ENCODE results near the gene NEDD4L.

Gene NEDD4L

GRCh38 chr18:58218117-58218516 is 174.1 kb downstream of the NEDD4L start:
- no peaks in the 10 kb centered on the region for H3K9me3 ChIP-seq (ENCODE audit: control insufficient read depth, insufficient read depth, low read length)
- H3K4me1 ChIP-seq (ENCODE audit: insufficient read depth, low read length) = peaks cover 36% of the 10 kb centered on the region
- H3K36me3 ChIP-seq (ENCODE audit: insufficient read depth, low read length) = no peaks in the 10 kb centered on the region

DNA sequence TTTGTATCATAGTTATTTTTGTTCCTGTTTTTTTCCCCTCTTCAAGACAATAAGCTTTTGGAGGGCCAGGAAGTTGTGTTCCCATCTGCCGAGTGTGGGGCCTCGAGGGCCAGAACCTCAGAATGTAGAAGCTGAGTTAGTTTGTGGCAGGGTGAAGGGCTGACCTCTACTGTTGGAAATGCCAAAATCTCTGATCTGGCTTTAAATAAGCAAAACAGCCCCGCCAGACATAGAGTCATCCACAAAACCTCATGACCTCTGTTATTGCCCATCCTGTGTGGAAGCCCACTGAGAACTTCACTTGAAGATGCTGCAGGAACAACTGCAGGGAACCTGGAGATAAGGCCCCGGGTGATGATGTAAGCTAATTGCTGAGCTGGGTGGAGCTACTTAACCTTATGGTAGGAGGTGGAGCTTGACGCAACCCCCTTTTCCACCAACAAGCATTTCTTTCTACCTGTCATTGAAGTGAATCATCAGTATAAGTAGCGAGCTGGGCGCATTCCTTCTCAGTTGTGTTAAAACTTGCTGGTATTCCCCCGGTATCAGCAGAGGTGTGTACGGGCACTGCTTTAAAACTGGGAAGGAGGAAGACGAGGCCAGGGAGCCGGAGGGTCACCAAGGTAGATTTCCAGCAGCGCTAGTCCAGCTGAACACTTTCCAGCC is 177.2 kb downstream of the NEDD4L start:
- H3K4me1 ChIP-seq (ENCODE audit: insufficient read depth, low read length) = peaks cover 50% of the 10 kb centered on the region
- peak overlapping the region; percentile 57 for H3K9ac ChIP-seq (ENCODE audit: low read depth, low read length)
- H3K9me3 ChIP-seq (ENCODE audit: control insufficient read depth, insufficient read depth, low read length) = no peaks in the 10 kb centered on the region
- H3K36me3 ChIP-seq (ENCODE audit: insufficient read depth, low read length) = no peaks in the 10 kb centered on the region

More at GRCh38 chr18:58218117-58218516, 174.1 kb downstream of the NEDD4L start:
- no peak overlapping the region for H3K9ac ChIP-seq (ENCODE audit: low read depth, low read length)

DNA sequence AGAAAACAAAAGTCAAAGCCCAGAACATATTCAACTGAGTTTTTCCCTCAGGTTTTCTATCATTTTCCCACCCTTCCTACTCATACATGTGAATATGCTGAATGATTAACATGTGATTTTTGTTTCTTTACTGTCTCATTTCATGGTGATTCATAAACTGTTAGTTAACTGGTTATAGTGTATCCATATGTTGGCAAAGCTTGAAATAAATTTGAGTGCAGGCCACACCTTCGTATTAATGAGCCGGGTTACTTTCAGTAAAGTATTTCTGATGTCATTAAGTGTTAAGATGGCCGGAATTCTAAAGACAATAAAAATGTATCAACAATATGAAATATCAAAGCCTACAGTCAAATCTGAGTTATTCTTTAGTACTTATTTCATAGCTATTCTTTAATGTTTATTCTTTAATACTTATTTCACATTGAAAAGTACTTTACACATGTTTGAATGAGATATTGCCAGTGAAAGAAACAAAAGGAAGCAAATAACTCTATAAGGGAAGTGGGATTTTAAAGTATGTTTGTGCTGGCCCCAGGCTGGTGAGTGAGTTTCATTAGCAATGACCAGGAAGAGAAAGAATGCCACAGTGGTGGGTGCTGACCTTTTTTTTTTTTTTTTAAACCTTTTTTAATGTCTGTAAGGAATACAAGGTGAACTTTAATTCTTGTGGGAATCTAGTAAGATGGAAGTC is 178.6 kb downstream of the NEDD4L start:
- H3K9ac ChIP-seq (ENCODE audit: low read depth, low read length) = peak overlapping the region; percentile 57
- H3K9me3 ChIP-seq (ENCODE audit: control insufficient read depth, insufficient read depth, low read length) = no peaks in the 10 kb centered on the region
- no peaks in the 10 kb centered on the region for H3K36me3 ChIP-seq (ENCODE audit: insufficient read depth, low read length)
- peaks cover 51% of the 10 kb centered on the region for H3K4me1 ChIP-seq (ENCODE audit: insufficient read depth, low read length)

DNA sequence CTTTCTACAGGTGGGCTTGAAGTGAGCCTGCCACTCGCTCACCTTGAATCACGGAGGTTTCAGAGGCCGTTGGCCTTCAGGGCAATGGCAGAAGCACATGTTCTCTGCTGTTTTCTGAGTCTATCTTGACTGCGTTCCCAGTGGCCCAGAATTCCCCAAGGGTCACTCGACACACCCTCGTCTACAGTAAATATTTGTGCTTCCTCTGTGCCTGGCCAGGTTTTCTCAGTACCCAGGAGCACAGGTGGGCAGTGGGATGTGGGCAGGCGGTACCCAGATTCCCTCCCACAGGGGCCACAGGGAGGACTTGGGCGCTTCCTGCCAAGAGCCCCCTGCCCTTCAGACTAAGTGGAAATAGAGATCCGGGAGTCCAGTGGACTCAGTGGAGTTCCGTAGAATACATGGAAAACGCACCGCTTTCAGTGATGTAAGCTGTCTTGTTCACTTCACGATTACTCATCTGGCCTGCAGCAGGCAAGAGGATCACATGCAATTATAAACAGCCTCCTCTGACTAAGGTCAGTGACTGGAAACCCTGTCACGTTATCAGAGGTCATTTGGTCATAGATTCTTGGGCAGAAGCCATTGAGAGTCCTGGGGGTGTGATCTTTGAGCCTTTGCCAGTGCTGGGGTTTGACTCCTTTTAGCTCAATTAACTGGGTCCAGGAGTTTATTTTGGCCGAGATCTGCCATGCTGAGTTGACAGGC is 179.8 kb downstream of the NEDD4L start:
- H3K9me3 ChIP-seq (ENCODE audit: control insufficient read depth, insufficient read depth, low read length) = no peaks in the 10 kb centered on the region
- H3K36me3 ChIP-seq (ENCODE audit: insufficient read depth, low read length) = no peaks in the 10 kb centered on the region
- peaks cover 63% of the 10 kb centered on the region for H3K4me1 ChIP-seq (ENCODE audit: insufficient read depth, low read length)
- peak overlapping the region; percentile 57 for H3K9ac ChIP-seq (ENCODE audit: low read depth, low read length)

GRCh38 chr18:58224425-58224750 is 180.4 kb downstream of the NEDD4L start:
- Histone ChIP-seq H3K4me1 (ENCODE audit: insufficient read depth, low read length) (peaks cover 68% of the 10 kb centered on the region), H3K9ac (ENCODE audit: low read depth, low read length) (peak overlapping the region; percentile 30; the same call in 1 of the 2 replicates), H3K36me3 (ENCODE audit: insufficient read depth, low read length) (no peaks in the 10 kb centered on the region), H3K9me3 (ENCODE audit: control insufficient read depth, insufficient read depth, low read length) (no peaks in the 10 kb centered on the region)

- Histone ChIP-seq H3K9ac (ENCODE audit: low read depth, low read length) (no peak overlapping the region), H3K36me3 (ENCODE audit: insufficient read depth, low read length) (no peaks in the 10 kb centered on the region), H3K4me1 (ENCODE audit: insufficient read depth, low read length) (peaks cover 69% of the 10 kb centered on the region), H3K9me3 (ENCODE audit: control insufficient read depth, insufficient read depth, low read length) (no peaks in the 10 kb centered on the region)
These were observed 181.1 kb downstream of the NEDD4L start for GRCh38 chr18:58225101-58225500.

GRCh38 chr18:58226429-58226828 is 182.4 kb downstream of the NEDD4L start:
- no peaks in the 10 kb centered on the region for H3K36me3 ChIP-seq (ENCODE audit: insufficient read depth, low read length)
- peaks cover 71% of the 10 kb centered on the region for H3K4me1 ChIP-seq (ENCODE audit: insufficient read depth, low read length)
- H3K9me3 ChIP-seq (ENCODE audit: control insufficient read depth, insufficient read depth, low read length) = no peaks in the 10 kb centered on the region
- no peak overlapping the region for H3K9ac ChIP-seq (ENCODE audit: low read depth, low read length)

- H3K4me1 ChIP-seq (ENCODE audit: insufficient read depth, low read length) = peaks cover 71% of the 10 kb centered on the region
- H3K9ac ChIP-seq (ENCODE audit: low read depth, low read length) = no peak overlapping the region
- H3K9me3 ChIP-seq (ENCODE audit: control insufficient read depth, insufficient read depth, low read length) = no peaks in the 10 kb centered on the region
- no peaks in the 10 kb centered on the region for H3K36me3 ChIP-seq (ENCODE audit: insufficient read depth, low read length)
These were observed 183.4 kb downstream of the NEDD4L start for GRCh38 chr18:58227361-58227930.

DNA sequence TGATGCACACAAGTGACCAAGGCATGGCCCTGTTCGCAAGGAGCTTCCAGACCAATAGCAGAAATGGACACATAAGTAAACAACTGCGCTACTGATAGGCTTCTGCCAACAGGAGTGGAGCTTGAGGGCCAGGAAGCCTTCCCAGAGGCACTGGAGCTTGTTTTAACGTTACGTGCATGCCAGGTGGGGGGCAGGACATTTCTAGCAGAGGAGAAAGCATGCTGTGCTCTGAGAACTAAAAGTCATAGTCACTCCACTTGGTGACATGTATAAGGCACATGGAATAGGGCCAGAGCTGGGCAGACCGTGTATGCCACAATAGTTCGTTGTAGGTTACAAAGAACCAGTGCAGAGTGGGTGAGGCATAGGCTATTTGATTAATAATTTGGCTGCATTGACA is 184.2 kb downstream of the NEDD4L start:
- H3K9me3 ChIP-seq (ENCODE audit: control insufficient read depth, insufficient read depth, low read length) = no peaks in the 10 kb centered on the region
- H3K36me3 ChIP-seq (ENCODE audit: insufficient read depth, low read length) = no peaks in the 10 kb centered on the region
- no peak overlapping the region for H3K9ac ChIP-seq (ENCODE audit: low read depth, low read length)
- H3K4me1 ChIP-seq (ENCODE audit: insufficient read depth, low read length) = peaks cover 67% of the 10 kb centered on the region

GRCh38 chr18:58228762-58229161 is 184.7 kb downstream of the NEDD4L start:
- Histone ChIP-seq H3K36me3 (ENCODE audit: insufficient read depth, low read length) (no peaks in the 10 kb centered on the region), H3K4me1 (ENCODE audit: insufficient read depth, low read length) (peaks cover 61% of the 10 kb centered on the region), H3K9ac (ENCODE audit: low read depth, low read length) (no peak overlapping the region), H3K9me3 (ENCODE audit: control insufficient read depth, insufficient read depth, low read length) (peaks cover 2% of the 10 kb centered on the region; the same call in 1 of the 2 replicates)

- H3K9ac ChIP-seq (ENCODE audit: low read depth, low read length) = no peak overlapping the region
- no peaks in the 10 kb centered on the region for H3K36me3 ChIP-seq (ENCODE audit: insufficient read depth, low read length)
- H3K9me3 ChIP-seq (ENCODE audit: control insufficient read depth, insufficient read depth, low read length) = peaks cover 2% of the 10 kb centered on the region; the same call in 1 of the 2 replicates
- H3K4me1 ChIP-seq (ENCODE audit: insufficient read depth, low read length) = peaks cover 57% of the 10 kb centered on the region
These were observed 185.1 kb downstream of the NEDD4L start for GRCh38 chr18:58229162-58229561.

- H3K9ac ChIP-seq (ENCODE audit: low read depth, low read length) = no peak overlapping the region
- no peaks in the 10 kb centered on the region for H3K36me3 ChIP-seq (ENCODE audit: insufficient read depth, low read length)
- H3K9me3 ChIP-seq (ENCODE audit: control insufficient read depth, insufficient read depth, low read length) = peaks cover 2% of the 10 kb centered on the region; the same call in 1 of the 2 replicates
- H3K4me1 ChIP-seq (ENCODE audit: insufficient read depth, low read length) = peaks cover 44% of the 10 kb centered on the region
These were observed 186.6 kb downstream of the NEDD4L start for GRCh38 chr18:58230438-58231179.

DNA sequence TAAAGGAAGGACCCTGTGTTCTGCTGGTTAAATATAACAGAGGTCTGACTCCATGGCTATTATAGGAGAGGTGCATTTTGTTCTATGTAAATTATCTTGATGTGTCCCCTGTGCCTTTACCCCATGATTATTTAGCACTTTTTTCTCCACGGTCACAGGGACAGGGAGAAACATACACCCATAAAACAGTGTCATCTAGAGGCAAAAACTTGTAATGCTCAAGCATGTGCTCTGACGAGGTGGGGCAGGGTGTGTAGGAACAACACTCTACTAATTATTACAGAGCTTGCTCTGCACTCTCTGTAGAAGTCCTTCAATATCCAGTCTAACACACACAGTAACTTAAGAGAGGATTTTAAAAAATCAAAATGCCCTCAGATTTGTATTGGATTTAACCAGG is 187.9 kb downstream of the NEDD4L start:
- no peak overlapping the region for H3K9ac ChIP-seq (ENCODE audit: low read depth, low read length)
- H3K9me3 ChIP-seq (ENCODE audit: control insufficient read depth, insufficient read depth, low read length) = peaks cover 2% of the 10 kb centered on the region; the same call in 1 of the 2 replicates
- peaks cover 31% of the 10 kb centered on the region for H3K4me1 ChIP-seq (ENCODE audit: insufficient read depth, low read length)
- no peaks in the 10 kb centered on the region for H3K36me3 ChIP-seq (ENCODE audit: insufficient read depth, low read length)

GRCh38 chr18:58232668-58233067 is 188.6 kb downstream of the NEDD4L start:
- Histone ChIP-seq H3K4me1 (ENCODE audit: insufficient read depth, low read length) (peaks cover 23% of the 10 kb centered on the region), H3K36me3 (ENCODE audit: insufficient read depth, low read length) (no peaks in the 10 kb centered on the region), H3K9ac (ENCODE audit: low read depth, low read length) (no peak overlapping the region), H3K9me3 (ENCODE audit: control insufficient read depth, insufficient read depth, low read length) (peaks cover 2% of the 10 kb centered on the region; the same call in 1 of the 2 replicates)

Measured in ES-I3 (cell line).